ENCODE data around the gene ESRP2.

ESRP2 gene

DNA sequence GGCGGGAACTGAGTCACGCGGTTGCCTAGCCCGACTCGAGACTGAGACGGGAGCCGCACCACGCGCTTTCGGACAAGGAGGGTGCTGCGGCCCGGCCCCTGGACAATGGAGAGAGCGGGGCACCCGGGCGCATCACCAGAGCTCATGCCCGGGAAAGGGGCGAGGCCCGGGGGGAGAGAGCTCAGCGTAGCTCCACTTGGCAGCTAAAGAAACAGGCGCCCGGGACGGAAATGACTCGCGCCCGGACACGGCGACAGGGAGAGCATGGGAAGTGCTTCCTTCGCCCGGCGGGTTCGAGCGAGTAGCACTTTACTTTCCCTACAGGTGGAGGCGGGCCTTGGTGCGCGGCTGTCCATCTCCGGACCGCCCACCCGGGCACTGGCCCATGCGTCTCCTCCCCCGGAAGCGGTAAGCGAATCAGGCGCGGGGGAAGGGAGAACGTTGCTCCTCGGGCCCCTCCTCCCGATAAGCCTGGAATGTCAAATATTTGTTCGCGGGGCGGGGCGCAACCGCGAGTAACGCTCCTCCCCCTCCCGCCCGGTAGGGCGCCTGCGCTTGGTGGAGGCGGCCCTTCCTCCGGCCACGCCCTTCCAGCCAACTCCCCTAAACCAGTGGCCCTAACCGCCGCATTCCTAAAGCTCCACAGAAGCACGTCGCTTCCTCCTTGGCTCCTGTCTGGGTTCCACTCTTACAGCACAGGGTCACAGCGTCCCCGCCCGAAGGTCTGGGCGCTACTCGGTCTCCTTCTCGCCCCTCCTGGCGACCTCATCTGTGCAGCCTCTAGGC, 1.5 kb upstream of the ESRP2 start:
- peak; percentile 87 to 88 for DNase-seq (ENCODE audit: low read depth in 2 of 2)

DNA sequence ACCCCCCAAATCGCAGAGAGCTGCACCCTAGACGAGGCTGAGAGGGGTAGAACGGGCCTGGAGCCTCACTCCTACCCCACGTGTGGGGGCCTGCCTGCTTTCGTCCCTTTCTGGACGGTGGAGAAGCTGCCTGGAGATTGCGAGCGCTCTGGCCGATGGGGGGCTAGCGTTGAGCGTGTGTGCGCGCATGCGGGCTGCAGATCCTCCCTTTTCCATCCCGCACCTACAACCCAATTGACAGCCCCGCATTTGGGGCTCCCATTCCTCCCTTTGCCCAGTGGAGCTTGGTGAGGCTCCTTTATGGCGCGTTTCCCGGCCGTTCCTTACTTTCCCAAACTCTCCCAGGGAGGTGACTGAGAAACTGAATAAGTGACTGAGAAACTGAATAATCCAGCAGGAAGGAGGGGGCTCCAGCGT, 907 bp upstream of the ESRP2 start:
- DNase-seq (ENCODE audit: low read depth in 2 of 2): no peak

GRCh38 chr16:68236137-68236825, 354 bp upstream of the ESRP2 start:
- no peak for DNase-seq (ENCODE audit: low read depth in 2 of 2)

GRCh38 chr16:68235108-68235886, 630 bp downstream of the ESRP2 start:
- DNase-seq (ENCODE audit: low read depth in 2 of 2): no peak

GRCh38 chr16:68234188-68235107, 1.5 kb downstream of the ESRP2 start:
- no peak for DNase-seq (ENCODE audit: low read depth in 2 of 2)

DNA sequence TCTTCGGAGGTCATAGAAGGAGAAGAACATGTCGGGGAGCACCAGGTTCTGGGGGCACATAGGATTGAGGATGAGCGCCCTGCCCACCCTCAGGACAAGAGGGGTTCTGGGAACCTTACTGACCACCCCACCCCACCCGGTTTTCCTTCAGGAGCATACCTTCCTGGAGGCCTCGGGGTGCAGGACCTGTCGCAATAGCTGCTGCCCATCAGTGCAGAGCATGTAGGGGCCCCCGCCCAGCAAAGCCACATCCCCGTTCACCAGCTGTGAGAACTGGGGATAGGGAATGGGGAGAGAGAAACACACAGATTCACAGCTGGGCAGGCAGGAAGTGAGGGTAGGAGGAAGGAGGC, 2.1 kb downstream of the ESRP2 start:
- no peak for DNase-seq (ENCODE audit: low read depth in 2 of 2)

DNA sequence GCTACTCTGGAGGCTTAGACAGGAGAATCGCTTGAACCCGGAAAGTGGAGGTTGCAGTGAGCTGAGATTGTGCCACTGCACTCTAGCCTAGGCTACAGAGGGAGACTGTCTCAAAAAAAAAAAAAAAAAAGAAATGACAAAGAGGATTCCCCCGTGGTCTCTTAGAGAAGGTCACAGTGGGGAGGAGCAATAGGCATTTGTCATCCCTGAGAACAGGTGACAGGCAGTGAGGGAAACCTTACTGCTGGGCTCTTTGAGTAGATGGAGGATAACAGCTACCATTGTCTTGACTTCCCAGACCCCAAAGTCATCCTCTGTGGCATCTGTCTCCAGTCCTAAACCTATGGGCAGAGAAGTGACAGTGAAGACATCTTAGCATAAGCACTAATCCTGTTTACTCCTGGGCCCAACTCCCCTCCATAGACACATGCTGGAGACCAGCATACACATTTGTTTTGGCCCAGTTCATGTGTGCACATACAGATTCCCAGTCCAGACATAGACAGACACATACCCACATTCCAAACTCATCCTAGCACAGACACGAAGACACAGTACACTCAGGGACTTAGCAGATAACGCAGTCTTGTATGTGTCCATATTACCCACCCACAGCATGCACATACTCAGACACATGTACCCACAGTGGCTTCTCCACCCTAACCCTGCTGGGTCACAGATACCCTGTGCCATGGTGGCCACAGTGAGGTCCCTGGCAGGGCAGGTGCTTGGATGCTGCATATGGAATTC, 2.7 kb downstream of the ESRP2 start:
- DNase-seq (ENCODE audit: low read depth in 2 of 2): no peak

DNA sequence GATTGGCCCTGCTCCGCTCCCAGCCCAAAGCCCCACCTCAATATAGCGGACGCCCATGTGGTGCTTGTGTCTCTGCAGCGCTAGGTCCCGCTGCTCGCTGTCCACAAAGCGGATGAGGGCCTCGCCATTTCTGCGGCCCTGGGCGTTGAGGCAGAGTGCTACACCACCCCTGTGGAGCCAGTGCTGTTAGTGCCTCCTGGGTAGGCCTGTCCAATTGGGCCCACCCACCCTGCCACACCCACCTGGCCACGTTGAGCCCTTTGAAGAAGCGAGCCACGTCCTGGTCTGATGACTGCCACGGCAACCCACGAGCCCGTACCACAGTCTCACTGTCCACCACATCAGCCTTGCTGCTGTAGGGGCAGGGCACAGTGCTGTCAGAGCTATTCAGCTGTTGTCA, 3.6 kb downstream of the ESRP2 start:
- DNase-seq (ENCODE audit: low read depth in 2 of 2): no peak

GRCh38 chr16:68231384-68232136, 4.4 kb downstream of the ESRP2 start:
- no peak for DNase-seq (ENCODE audit: low read depth in 2 of 2)

GRCh38 chr16:68230956-68231355, 5.0 kb downstream of the ESRP2 start:
- DNase-seq (ENCODE audit: low read depth in 2 of 2): no peak

DNA sequence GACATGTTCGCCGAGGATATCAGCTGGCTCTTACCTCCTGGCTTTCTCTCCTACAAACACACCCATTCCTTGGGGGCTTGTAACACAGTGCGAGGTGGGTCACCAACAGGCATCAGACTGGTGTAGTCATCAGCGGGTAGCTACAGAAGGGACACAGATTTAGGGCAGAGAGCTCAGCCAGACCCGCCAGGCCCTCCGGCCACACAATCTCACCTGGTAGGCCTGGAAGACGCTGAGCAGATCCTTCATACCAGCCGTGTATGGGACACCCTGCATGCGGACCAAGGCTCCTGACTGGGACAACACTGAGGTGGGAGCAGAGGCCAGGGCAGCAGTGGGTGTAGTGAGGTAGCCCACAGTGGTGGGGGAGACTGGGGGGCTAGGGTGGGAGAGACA, 5.8 kb downstream of the ESRP2 start:
- no peak for DNase-seq (ENCODE audit: low read depth in 2 of 2)

DNA sequence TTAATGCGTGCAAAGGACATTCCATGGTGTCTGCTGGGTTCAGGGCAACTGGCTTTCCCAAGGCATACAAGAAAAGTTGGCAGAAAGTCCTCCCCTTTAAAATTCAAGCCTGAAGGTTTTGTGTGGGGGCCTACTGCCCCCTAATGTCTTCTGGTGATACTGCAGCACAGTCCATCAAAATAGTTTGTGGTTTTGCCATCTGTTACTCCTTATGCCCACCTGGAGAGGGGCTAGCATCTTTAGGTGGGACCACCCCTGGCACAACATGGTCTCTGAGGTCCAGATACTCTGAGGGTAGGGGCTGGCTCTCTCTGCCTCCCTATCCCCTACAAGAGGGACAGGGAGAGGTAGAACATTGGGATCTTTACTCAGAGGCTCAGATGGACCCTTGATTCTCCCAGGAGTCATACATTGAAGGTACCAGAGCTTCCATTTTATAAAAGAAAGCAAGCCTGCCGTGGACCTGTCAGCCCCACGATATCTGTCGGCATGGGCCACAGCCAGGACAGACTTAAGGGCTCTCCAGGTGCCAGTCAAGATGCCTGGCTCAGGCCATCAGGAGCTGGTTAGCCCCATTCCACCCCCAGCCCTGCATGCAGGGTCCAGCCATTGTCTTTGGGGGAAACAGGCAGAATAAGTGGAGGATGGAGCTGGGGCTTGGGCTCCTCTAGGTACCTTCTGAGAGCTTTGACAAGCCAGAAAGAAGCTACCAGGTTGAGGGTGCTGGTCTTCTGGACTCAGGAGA, 6.3 kb downstream of the ESRP2 start:
- DNase-seq (ENCODE audit: low read depth in 2 of 2): no peak

GRCh38 chr16:68228652-68229051, 7.3 kb downstream of the ESRP2 start:
- DNase-seq (ENCODE audit: low read depth in 2 of 2): no peak

DNA sequence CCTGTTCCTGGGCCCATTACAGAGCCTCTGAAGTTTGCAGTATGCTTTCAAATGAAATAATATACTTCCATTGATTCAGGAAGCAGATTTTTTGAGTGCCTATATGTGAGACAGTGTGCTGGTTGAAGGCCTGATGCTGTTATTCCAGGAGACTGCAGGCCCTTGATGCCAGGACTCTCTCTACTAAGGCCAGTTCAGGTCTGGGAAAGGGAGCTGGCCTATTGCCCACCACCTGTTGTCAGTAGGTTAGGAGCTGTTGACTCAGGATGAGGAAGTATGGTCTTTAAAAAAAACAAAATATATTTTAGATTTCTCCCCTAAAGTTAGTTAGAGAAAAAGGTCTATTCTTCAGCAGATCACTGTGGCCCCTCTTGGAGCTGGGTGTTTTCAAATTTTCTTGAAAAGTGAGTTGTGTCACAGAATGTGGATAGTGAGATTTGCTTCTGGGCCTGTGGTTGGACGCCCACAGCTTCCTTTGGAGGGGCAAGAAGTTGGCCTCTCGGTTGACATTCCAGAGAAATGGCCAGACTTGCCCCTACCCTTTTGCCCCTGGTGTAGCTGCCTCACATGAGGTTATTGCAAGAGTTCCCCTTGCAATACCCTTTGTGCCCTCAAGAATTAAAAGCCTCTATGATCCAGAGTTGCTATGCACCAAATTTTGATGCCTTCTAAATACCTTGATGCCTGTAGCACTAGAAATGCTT, 7.9 kb downstream of the ESRP2 start:
- no peak for DNase-seq (ENCODE audit: low read depth in 2 of 2)

- DNase-seq (ENCODE audit: low read depth in 2 of 2): no peak
These were observed 8.6 kb downstream of the ESRP2 start for GRCh38 chr16:68227183-68227793.

DNA sequence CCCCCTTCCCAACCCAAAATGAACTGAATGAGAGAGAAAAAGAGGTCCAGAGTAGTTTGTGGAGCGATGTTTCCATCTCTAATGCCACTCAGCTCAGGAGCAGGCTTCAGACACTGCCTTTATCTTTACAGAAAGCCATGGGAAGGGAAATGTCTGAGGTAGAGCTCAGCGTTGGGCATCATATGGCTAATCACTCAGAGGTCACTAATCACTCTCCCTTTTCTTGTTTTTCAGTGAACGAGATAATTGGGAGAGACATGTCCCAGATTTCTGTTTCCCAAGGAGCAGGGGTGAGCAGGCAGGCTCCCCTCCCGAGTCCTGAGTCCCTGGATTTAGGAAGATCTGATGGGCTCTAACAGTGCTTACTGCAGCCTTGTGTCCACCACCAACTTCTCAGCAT, 9.8 kb downstream of the ESRP2 start:
- no peak for DNase-seq (ENCODE audit: low read depth in 2 of 2)

DNA sequence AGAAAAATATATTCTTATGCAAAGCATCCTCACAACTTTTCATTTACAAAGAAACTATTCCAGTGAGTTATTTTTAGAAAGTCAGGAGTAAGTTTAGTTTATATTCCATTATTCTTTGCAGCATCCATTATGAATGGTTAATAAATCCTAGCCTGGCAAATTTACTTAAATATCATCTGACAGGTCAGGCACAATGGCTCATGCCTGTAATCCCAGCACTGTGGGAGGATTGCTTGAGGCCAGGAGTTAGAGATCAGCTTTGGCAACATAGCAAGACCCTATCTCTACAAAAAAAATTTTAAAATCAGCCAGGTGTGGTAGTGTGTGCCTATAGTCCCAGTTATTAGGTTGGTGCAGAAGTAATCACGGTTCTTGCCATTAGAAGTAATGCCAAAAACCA, 12.9 kb downstream of the ESRP2 start:
- DNase-seq (ENCODE audit: low read depth in 2 of 2): no peak

GRCh38 chr16:68219725-68220351, 16.1 kb downstream of the ESRP2 start:
- no peak for DNase-seq (ENCODE audit: low read depth in 2 of 2)

All from activated CD4-positive, alpha-beta T cell treated with anti-CD3 and anti-CD28 coated beads for 24 hours (primary cell).